OCI-M2 (cell line): ENCODE measurements around the gene RNF220.
"Not testable (repeated sequence)": the region's sequence is repeated elsewhere in the genome, so short reads cannot be mapped to it uniquely, and the experiment has no call there.

Experiments used
- DNase-seq: peaks from one replicate; lab custom pipeline; 2025; ENCODE audit not compliant: unreplicated experiment; lab: John Stamatoyannopoulos, UW

RNF220 gene

GRCh38 chr1:44485229-44485933, 80.3 kb downstream of the RNF220 start:
- DNase-seq: peak; percentile 57

- no peak for DNase-seq
Measured at GRCh38 chr1:44485934-44486460, 80.9 kb downstream of the RNF220 start.

- DNase-seq: no peak
Measured at GRCh38 chr1:44489481-44489880, 84.4 kb downstream of the RNF220 start.

GRCh38 chr1:44496541-44497171, 91.6 kb downstream of the RNF220 start:
- no peak for DNase-seq

GRCh38 chr1:44497422-44498170, 92.5 kb downstream of the RNF220 start:
- no peak for DNase-seq

- DNase-seq: no peak
Measured at GRCh38 chr1:44499306-44499705, 94.3 kb downstream of the RNF220 start.

GRCh38 chr1:44500181-44501046, 95.4 kb downstream of the RNF220 start:
- no peak for DNase-seq

GRCh38 chr1:44501047-44501890, 96.2 kb downstream of the RNF220 start:
- DNase-seq: no peak

GRCh38 chr1:44502823-44503222, 97.8 kb downstream of the RNF220 start:
- DNase-seq: not testable (repeated sequence)

- no peak for DNase-seq
Measured at GRCh38 chr1:44503625-44504024, 98.6 kb downstream of the RNF220 start.

- DNase-seq: no peak
Measured at GRCh38 chr1:44505210-44505993, 100.3 kb downstream of the RNF220 start.

GRCh38 chr1:44507490-44508396, 102.7 kb downstream of the RNF220 start:
- DNase-seq: no peak

- no peak for DNase-seq
Measured at GRCh38 chr1:44508397-44508745, 103.3 kb downstream of the RNF220 start.

GRCh38 chr1:44511363-44511762, 106.3 kb downstream of the RNF220 start:
- no peak for DNase-seq

GRCh38 chr1:44511769-44512168, 106.7 kb downstream of the RNF220 start:
- no peak for DNase-seq

- no peak for DNase-seq
Measured at GRCh38 chr1:44512313-44512885, 107.3 kb downstream of the RNF220 start.

GRCh38 chr1:44513111-44513510, 108.1 kb downstream of the RNF220 start:
- DNase-seq: no peak

GRCh38 chr1:44514673-44515072, 109.6 kb downstream of the RNF220 start:
- DNase-seq: no peak
